ENCODE measurements around the gene MAPK1.
"Not testable (repeated sequence)": the region's sequence is repeated elsewhere in the genome, so short reads cannot be mapped to it uniquely, and the experiment has no call there.

The MAPK1 gene

DNA sequence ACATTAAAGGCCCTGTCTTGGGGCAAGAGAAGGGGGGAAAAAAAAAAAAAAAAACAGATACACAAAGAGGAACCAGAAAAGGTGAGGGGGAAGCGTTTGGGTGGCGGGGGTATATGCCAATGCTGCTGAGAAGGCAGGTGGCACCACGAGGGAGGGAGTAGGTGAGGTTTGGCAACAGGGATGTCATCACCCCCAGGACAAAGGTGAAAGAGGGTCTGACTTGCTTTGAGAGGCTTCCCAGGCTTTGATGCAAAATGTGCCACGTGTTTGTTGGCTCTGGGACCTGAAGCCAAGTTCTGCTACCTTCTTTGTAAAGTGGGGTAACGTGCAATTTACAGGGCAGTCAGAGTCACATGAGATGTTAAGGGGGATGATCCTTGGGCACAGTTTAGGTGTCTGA lies 135.9 kb downstream of the MAPK1 start:
- Mint-ChIP-seq H3K27ac (no peak overlapping the region), H3K4me1 (ENCODE audit: low read depth) (peaks cover 24% of the 10 kb centered on the region), H3K4me3 (no peak overlapping the region), H3K36me3 (ENCODE audit: low read depth) (peaks cover 2% of the 10 kb centered on the region), H3K9me3 (no peaks in the 10 kb centered on the region), H3K27me3 (ENCODE audit: low read depth) (no peaks in the 10 kb centered on the region)

DNA sequence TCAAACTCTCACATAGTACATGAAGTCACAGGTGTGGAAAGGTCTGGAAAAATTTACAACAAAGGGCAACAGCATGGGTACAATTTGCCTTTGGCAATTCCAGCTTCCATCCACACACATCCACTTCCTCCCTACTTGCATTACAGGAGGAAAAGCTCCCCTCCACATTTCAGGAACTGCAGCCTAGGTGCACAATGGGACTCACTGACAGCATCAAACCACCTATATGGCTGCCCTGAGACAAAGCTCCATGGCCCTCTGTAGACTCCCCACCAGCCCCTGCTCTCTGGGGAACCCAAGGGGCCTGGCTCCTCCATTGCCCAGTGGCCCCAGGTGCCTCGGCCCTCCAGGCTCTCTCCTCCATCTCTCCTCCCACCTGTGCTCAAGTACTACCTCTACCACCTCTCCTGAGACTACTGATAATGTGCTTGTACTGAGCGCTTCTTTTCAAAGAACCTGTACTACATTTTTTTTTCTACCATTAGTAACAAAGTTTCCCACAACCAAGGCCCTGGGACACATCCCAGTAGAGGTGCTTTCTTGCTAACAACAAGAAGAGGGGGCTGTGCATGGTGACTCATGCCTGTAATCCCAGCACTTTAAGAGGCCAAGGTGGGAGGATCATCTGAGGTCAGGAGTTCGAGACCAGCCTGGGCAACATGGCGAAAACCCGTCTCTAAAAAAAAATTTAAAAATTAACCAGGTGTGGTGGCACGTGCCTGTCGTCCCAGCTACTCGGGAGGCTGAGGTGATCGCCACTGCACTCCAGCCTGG lies 136.7 kb downstream of the MAPK1 start:
- Mint-ChIP-seq H3K9me3 (no peaks in the 10 kb centered on the region), H3K27ac (no peak overlapping the region), H3K4me1 (ENCODE audit: low read depth) (peaks cover 24% of the 10 kb centered on the region), H3K36me3 (ENCODE audit: low read depth) (peaks cover 2% of the 10 kb centered on the region), H3K4me3 (no peak overlapping the region), H3K27me3 (ENCODE audit: low read depth) (no peaks in the 10 kb centered on the region)

DNA sequence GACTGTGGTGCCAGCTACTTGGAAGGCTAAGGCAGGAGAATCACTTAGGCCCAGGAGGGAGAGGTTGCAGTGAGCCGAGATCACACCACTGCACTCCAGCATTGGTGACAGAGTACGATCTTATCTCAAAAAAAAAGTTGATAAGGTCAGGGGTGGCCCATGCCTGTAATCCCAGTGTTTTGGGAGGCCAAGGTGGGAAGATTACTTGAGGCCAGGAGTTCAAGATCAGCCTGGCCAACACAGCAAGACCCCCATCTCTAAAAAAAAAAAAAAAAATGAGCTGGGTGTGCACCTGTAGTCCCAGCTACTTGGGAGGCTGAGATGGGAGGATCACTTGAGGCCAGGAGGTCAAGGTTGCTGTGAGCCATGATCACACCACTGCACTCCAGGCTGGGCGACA lies 138.3 kb downstream of the MAPK1 start:
- not testable (repeated sequence) for H3K27ac Mint-ChIP-seq, H3K9me3 Mint-ChIP-seq

DNA sequence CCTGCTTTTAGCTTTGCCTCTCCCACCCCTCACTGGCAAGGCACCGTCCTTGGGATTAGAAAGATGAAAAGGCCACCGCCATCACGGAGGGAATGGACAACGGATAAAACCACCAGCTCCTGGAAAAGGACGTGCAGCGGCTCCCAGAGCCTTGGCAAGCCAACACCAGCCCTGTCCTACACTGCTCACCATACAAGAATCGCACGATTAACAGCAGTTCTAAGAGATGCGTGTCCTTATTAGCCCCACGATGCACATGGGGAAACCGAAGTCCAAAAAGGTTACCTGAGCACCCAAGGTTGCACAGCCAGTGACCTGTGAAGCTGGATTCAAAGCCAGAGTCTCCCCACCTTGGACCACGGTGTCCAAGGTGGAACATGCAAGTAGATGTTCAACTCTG lies 139.2 kb downstream of the MAPK1 start:
- no peak overlapping the region for H3K27ac Mint-ChIP-seq
- H3K4me1 Mint-ChIP-seq (ENCODE audit: low read depth): peaks cover 6% of the 10 kb centered on the region
- H3K27me3 Mint-ChIP-seq (ENCODE audit: low read depth): no peaks in the 10 kb centered on the region
- no peak overlapping the region for H3K4me3 Mint-ChIP-seq
- H3K9me3 Mint-ChIP-seq: no peaks in the 10 kb centered on the region
- peaks cover 2% of the 10 kb centered on the region for H3K36me3 Mint-ChIP-seq (ENCODE audit: low read depth)

More for the DNA sequence above, 138.3 kb downstream of the MAPK1 start:
- H3K27me3 Mint-ChIP-seq (ENCODE audit: low read depth); H3K36me3 Mint-ChIP-seq (ENCODE audit: low read depth); H3K4me3 Mint-ChIP-seq: not testable (repeated sequence)
- peaks cover 14% of the 10 kb centered on the region for H3K4me1 Mint-ChIP-seq (ENCODE audit: low read depth)

DNA sequence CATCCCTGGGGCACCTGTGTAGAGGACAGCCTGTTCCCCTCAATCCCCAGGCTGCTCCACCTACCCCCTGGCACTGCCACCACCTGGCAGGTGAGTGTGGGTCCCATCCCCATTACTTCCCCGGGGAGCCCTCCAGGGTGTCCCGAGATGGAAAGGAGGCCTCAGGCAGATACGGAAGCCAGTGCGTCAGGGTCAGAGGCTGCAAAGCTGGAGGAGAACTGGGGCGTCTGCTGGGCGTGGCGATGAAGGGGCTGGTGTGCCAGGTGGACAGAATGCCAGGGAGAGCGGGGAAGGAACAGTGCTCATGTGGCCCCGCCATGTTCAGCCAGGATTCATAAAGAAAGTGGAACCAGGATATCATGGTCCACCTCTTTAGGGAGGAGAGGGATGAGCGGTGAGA lies 139.7 kb downstream of the MAPK1 start:
- H3K27ac Mint-ChIP-seq: no peak overlapping the region
- peaks cover 2% of the 10 kb centered on the region for H3K36me3 Mint-ChIP-seq (ENCODE audit: low read depth)

DNA sequence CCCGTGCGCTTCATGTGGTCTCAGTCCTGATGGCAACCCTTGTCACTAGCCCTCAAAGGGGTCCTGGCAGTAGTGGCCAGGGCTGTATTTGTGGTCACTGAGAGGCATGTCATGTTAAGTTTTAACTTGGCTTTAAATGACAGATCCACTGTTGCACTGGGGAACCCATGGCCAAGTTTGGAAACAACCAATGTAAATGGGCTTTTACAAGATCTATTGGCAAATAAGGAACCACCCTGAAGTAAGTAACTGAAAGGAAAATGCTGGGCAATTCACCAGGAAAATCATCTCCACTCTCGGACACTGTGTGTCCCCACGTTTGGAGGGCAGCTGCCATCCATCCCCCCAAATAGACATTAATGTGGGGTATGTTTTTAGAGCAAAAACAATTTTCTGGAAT lies 140.3 kb downstream of the MAPK1 start:
- Mint-ChIP-seq H3K36me3 (ENCODE audit: low read depth) (peaks cover 2% of the 10 kb centered on the region), H3K4me1 (ENCODE audit: low read depth) (peaks cover 6% of the 10 kb centered on the region), H3K27ac (no peak overlapping the region), H3K9me3 (no peaks in the 10 kb centered on the region), H3K27me3 (ENCODE audit: low read depth) (no peaks in the 10 kb centered on the region), H3K4me3 (no peak overlapping the region)

More for the DNA sequence above, 139.7 kb downstream of the MAPK1 start:
- H3K4me1 Mint-ChIP-seq (ENCODE audit: low read depth): peaks cover 6% of the 10 kb centered on the region
- H3K27me3 Mint-ChIP-seq (ENCODE audit: low read depth): no peaks in the 10 kb centered on the region
- no peak overlapping the region for H3K4me3 Mint-ChIP-seq
- no peaks in the 10 kb centered on the region for H3K9me3 Mint-ChIP-seq

DNA sequence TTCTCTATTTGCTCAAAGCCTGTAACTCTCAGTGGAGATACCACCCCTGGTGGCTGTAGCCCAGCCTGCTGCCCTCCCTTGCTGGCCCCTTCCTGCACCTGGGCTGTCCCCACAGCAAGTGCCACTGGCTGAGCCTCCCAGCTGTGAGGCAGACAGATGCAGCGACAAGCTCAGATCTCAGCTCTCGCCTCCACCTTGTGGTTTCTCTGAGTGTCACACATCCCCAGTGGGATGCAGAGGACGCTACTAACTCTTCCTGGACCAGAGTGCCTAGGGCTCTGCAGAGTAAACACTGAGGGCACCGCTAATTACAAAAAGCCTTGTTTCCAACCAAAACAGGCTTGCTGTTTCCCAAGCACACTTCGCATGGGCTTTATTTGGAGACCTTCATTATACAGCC lies 140.8 kb downstream of the MAPK1 start:
- Mint-ChIP-seq H3K27me3 (ENCODE audit: low read depth) (no peaks in the 10 kb centered on the region), H3K4me1 (ENCODE audit: low read depth) (peaks cover 6% of the 10 kb centered on the region), H3K27ac (no peak overlapping the region), H3K4me3 (no peak overlapping the region), H3K9me3 (no peaks in the 10 kb centered on the region), H3K36me3 (ENCODE audit: low read depth) (peaks cover 2% of the 10 kb centered on the region)

DNA sequence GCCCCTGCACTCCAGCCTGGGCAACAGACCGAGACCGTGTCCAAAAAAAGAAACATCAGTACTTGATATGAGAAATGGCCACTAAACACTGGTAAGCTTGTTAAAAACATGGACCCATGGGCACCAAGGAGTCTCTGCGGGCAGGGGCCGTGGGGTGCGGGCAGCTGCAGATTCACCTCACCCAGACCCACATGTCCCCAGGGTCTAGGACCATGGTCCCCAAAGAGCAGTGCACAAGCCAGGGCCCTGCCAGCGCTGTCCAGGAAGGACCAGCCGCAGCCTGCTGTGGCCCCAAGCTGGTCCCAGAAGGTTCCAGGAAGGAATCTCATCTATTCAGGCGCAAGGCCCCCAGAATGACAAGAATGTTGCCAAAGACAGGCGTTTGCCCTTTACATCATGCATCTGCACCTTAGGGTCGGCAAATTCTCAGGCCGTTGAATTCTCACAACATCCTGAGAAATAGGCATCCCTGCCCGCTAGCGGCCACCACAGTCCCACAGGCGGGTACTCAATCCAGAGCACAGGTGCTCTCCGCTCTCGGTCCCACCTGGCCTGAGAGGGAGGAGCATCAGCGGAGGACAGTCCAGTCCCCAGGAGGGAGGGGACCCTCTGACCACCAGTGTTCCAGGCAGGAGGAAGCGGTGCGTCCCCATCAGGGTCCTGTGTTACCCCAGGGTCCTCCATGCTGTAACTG lies 141.3 kb downstream of the MAPK1 start:
- no peaks in the 10 kb centered on the region for H3K9me3 Mint-ChIP-seq

DNA sequence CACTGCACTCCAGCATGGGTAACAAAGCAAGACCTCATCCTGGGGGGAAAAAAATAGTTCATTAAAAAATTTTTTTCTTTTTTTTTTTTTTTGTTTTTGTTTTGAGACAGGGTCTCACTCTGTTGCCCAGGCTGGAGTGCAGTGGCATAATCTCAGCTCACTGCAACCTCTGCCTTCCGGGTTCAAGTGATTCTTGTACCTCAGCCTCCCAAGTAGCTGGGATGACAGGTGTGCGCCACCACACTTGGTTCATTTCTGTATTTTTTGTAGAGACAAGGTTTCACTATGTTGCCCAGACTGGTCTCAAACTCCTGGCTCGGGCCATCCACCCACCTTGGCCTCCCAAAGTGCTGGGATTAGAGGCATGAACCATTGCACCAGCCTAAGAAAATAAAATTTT lies 142.9 kb downstream of the MAPK1 start:
- not testable (repeated sequence) for H3K27me3 Mint-ChIP-seq (ENCODE audit: low read depth); H3K36me3 Mint-ChIP-seq (ENCODE audit: low read depth); H3K4me3 Mint-ChIP-seq; H3K4me1 Mint-ChIP-seq (ENCODE audit: low read depth); H3K9me3 Mint-ChIP-seq; H3K27ac Mint-ChIP-seq

More for the DNA sequence above, 141.3 kb downstream of the MAPK1 start:
- no peaks in the 10 kb centered on the region for H3K27me3 Mint-ChIP-seq (ENCODE audit: low read depth)
- no peak overlapping the region for H3K4me3 Mint-ChIP-seq
- peaks cover 6% of the 10 kb centered on the region for H3K4me1 Mint-ChIP-seq (ENCODE audit: low read depth)
- no peak overlapping the region for H3K27ac Mint-ChIP-seq
- peaks cover 2% of the 10 kb centered on the region for H3K36me3 Mint-ChIP-seq (ENCODE audit: low read depth)

DNA sequence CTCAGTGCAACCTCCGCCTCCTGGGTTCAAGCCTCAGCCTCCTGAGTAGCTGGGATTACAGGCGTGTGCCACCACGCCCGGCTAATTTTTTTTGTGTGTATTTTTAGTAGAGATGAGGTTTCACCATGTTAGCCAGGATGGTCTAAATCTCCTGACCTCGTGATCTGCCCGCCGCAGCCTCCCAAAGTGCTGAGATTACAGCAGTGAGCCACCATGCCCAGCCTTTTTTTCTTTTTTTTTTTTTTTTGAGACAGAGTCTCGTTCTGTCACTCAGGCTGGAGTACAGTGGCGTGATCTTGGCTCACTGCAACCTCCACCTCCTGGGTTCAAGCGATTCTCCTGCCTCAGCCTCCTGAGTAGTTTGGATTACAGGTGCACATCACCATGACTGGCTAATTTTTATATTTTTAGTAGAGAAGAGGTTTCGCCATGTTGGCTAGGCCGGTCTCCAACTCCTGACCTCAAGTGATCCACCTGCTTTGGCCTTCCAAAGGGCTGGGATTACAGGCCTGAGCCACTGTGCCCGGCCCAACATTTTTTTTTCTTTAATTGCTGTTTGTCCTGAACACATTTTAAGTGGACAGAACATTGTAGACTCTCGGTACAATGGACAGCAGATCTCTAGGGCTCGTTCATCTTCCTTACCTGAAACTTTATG lies 146.1 kb downstream of the MAPK1 start:
- not testable (repeated sequence) for H3K27ac Mint-ChIP-seq; H3K27me3 Mint-ChIP-seq (ENCODE audit: low read depth); H3K9me3 Mint-ChIP-seq; H3K4me3 Mint-ChIP-seq; H3K36me3 Mint-ChIP-seq (ENCODE audit: low read depth); H3K4me1 Mint-ChIP-seq (ENCODE audit: low read depth)

DNA sequence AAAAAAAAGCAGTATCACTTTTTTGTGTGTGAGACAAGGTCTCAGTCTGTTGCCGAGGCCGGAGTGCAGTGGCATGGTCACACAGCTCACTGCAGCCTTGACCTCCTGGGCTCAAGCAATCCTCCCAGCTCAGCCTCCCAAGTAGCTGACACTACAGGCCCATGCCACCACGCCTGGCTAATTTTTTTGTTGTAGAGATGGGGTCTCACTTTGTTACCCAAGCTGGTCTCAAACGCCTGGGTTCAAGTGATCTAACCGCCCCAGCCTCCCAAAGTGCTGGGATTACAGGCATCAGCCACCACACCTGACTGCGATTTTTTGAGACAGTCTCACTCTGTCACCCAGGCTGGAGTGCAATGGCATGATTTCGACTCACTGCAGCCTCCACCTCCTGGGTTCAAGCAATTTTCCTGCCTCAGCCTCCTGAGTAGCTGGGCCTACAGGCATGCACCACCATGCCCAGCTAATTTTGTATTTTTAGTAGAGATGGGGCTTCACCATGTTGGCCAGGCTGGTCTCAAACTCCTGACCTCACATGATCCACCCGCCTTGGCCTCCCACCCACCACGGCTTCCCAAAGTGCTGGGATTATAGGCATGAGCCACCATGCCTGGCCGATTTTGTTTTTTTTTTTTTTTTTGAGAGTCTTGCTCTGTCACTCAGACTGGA lies 147.1 kb downstream of the MAPK1 start:
- not testable (repeated sequence) for H3K4me1 Mint-ChIP-seq (ENCODE audit: low read depth); H3K36me3 Mint-ChIP-seq (ENCODE audit: low read depth); H3K27me3 Mint-ChIP-seq (ENCODE audit: low read depth); H3K27ac Mint-ChIP-seq; H3K9me3 Mint-ChIP-seq; H3K4me3 Mint-ChIP-seq

DNA sequence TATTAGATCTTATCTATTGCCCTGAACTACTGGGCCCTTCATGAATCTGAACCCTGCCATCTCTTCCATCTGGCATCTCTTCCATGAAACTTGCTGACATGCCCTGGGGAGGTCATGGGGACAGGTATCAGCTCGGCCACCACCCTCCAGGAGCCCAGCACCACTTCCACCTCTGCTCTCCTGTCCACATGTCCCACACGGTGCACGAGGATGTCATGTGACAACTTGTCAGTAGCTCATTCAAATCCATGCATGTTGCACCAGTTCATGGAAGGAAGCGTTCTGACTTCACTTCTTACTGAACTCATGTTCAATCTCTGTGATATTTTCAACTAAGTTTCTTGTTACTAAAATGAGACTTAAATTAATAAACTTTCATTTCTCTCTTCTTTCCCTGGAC lies 148.4 kb downstream of the MAPK1 start:
- Mint-ChIP-seq H3K4me1 (ENCODE audit: low read depth) (no peaks in the 10 kb centered on the region), H3K36me3 (ENCODE audit: low read depth) (no peaks in the 10 kb centered on the region), H3K27me3 (ENCODE audit: low read depth) (peaks cover 8% of the 10 kb centered on the region), H3K9me3 (no peaks in the 10 kb centered on the region), H3K27ac (no peak overlapping the region), H3K4me3 (no peak overlapping the region)

DNA sequence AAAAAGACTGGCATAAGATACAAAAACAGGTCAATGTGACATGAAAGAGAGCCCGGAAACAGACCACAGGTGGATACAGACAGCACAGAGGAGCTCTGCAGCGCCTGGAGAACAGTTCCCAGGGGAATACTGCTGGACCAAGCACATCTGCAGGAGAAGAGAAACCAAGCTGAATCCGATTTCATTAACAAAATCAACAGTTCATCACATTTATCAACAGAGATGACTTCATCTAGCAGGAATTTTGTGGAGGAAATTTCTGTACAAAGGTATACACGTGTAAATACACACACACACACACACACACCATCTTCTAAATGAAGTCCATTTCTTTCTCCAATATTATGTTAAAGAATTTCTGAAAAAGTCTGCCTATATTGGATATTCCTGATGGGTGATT lies 148.9 kb downstream of the MAPK1 start:
- H3K36me3 Mint-ChIP-seq (ENCODE audit: low read depth): no peaks in the 10 kb centered on the region
- no peak overlapping the region for H3K4me3 Mint-ChIP-seq
- H3K27ac Mint-ChIP-seq: no peak overlapping the region
- H3K4me1 Mint-ChIP-seq (ENCODE audit: low read depth): peaks cover under 1% of the 10 kb centered on the region
- H3K9me3 Mint-ChIP-seq: no peaks in the 10 kb centered on the region
- H3K27me3 Mint-ChIP-seq (ENCODE audit: low read depth): peaks cover 8% of the 10 kb centered on the region

DNA sequence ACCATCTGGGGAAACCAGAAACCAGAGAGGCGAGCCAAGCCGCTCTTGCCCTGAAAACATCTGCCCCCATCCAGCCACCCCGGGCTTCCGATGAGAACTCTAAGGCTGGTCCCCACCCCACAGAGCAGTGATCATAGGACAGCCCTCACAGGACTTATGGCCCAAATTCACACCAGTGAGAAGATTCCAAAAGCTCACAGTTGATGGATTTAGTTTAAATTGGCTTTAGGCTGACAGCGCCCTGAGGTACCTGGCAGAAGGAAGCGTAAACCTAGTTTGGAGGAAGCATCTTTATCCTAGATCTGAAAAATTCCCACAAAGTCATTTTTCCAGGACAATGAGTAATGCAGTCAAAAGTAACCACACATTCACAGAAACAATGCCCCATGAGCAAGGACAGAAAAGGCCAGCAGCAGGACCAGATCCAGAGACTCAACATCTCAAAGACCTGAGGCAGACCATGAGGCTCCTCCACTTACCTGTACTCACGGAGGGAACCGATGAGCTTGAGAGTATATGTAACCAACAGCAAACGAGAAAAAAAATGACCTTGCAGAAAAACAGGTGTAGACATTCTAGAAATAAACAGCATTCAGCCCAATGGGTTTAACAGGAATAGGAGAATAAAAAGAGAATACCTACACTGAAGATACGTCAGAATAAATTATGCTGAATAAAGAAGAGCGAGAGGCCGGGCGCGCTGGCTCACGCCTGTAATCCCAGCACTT lies 150.9 kb downstream of the MAPK1 start:
- not testable (repeated sequence) for H3K9me3 Mint-ChIP-seq; H3K4me1 Mint-ChIP-seq (ENCODE audit: low read depth); H3K27ac Mint-ChIP-seq; H3K36me3 Mint-ChIP-seq (ENCODE audit: low read depth); H3K4me3 Mint-ChIP-seq; H3K27me3 Mint-ChIP-seq (ENCODE audit: low read depth)

Measured in T-helper 1 cell treated with Interleukin-12 subunit alpha and Interleukin-12 subunit beta and Interleukin-4 antibody, amounts not matched to agents 30 μg/mL and 1 μg/mL, for 36 hours (primary cell).